Activated B cell treated with CpG ODN at 0.5 μM for 24 hours (primary cell): ENCODE data around the gene TCF4. TPM values are rescaled to one million over a fixed set of nuclear protein-coding genes. Genes with fewer than 3 reads are reported as not detected.

Source experiments
- ATAC-seq: fragments of 200-7000 bp; cut with Tn5 transposase; one replicate; pipeline ENCODE4 v1.10.0; 2021; ENCODE audit warnings: low read depth, mild to moderate bottlenecking, moderate library complexity
- CTCF ChIA-PET: fragments of 350-600 bp; sonication (Branson Sonifier 250); formaldehyde crosslinking; loops from one replicate; lab custom pipeline; 2021; ENCODE audit warnings: antibody characterized with exemption; lab: Charles Lee
- POLR2A ChIA-PET: fragments of 350-600 bp; sonication (Branson Sonifier 250); formaldehyde crosslinking; loops from one replicate; lab custom pipeline; 2021; ENCODE audit warnings: antibody characterized with exemption; lab: Charles Lee
- DNase-seq: peaks from one replicate; pipeline ENCODE4 v3.0.0; 2022
- H3K27ac Mint-ChIP-seq: one replicate; pipeline ENCODE4 v1.8.0; 2020; ENCODE audit warnings: mixed read lengths
- H3K27me3 Mint-ChIP-seq: one replicate; pipeline ENCODE4 v1.8.0; 2021; ENCODE audit warnings: mixed read lengths
- H3K36me3 Mint-ChIP-seq: one replicate; pipeline ENCODE4 v1.8.0; 2021; ENCODE audit warnings: low read depth, mixed read lengths
- H3K4me1 Mint-ChIP-seq: one replicate; pipeline ENCODE4 v1.8.0; 2021; ENCODE audit warnings: mixed read lengths
- H3K4me3 Mint-ChIP-seq: one replicate; pipeline ENCODE4 v1.8.0; 2020; ENCODE audit warnings: mild to moderate bottlenecking, mixed read lengths
- H3K9me3 Mint-ChIP-seq: one replicate; pipeline ENCODE4 v1.8.0; 2020; ENCODE audit warnings: mixed read lengths
- intact Hi-C: fragments of 100-400 bp; cut with micrococcal nuclease; formaldehyde crosslinking; loops from one replicate; pipeline ENCODE4 v1.15.1; 2024
- total RNA-seq: library from RNA; stranded (reverse); gene quantifications from 2 replicates; pipeline ENCODE4 v1.2.3, GENCODE V29; 2022
- TF ChIP-seq, protein P1 (sequence below): fragments of 200-600 bp; IDR thresholded peaks from one replicate; pipeline ENCODE4 v1.8.0; 2022; ENCODE audit warnings: antibody characterized with exemption, mild to moderate bottlenecking

Gene TCF4
- total RNA-seq, 1 donor from 2014 or later: 270 TPM

GRCh38 chr18:55447672-55448018, 140.3 kb downstream of the TCF4 start:
- H3K27me3 Mint-ChIP-seq: no peaks in the 10 kb centered on the region
- DNase-seq: no peak
- H3K27ac Mint-ChIP-seq: peak overlapping the region; percentile 21
- peaks cover 3% of the 10 kb centered on the region for H3K9me3 Mint-ChIP-seq
- H3K36me3 Mint-ChIP-seq: no peaks in the 10 kb centered on the region
- H3K4me1 Mint-ChIP-seq: peaks cover 30% of the 10 kb centered on the region
- no peak for ATAC-seq
- H3K4me3 Mint-ChIP-seq: no peak overlapping the region
- ChIA-PET CTCF (interaction anchor here (0.7 kb wide), 1 partner anchor 25 kb away, joined by 3 read pairs; no protein-coding TSS in a partner anchor), POLR2A (no interaction called here)
- intact Hi-C loops: loop anchor here (1.0 kb wide), 1 partner anchor 8 kb away; no protein-coding TSS in a partner anchor
- TF ChIP-seq, protein P1, sequence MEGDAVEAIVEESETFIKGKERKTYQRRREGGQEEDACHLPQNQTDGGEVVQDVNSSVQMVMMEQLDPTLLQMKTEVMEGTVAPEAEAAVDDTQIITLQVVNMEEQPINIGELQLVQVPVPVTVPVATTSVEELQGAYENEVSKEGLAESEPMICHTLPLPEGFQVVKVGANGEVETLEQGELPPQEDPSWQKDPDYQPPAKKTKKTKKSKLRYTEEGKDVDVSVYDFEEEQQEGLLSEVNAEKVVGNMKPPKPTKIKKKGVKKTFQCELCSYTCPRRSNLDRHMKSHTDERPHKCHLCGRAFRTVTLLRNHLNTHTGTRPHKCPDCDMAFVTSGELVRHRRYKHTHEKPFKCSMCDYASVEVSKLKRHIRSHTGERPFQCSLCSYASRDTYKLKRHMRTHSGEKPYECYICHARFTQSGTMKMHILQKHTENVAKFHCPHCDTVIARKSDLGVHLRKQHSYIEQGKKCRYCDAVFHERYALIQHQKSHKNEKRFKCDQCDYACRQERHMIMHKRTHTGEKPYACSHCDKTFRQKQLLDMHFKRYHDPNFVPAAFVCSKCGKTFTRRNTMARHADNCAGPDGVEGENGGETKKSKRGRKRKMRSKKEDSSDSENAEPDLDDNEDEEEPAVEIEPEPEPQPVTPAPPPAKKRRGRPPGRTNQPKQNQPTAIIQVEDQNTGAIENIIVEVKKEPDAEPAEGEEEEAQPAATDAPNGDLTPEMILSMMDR: no peak

GRCh38 chr18:55446996-55447671, 140.9 kb downstream of the TCF4 start:
- Mint-ChIP-seq H3K9me3 (peaks cover 3% of the 10 kb centered on the region), H3K27me3 (no peaks in the 10 kb centered on the region), H3K4me3 (no peak overlapping the region), H3K27ac (peak overlapping the region; percentile 21), H3K36me3 (no peaks in the 10 kb centered on the region), H3K4me1 (peaks cover 33% of the 10 kb centered on the region)
- intact Hi-C loops: loop anchor here (1.0 kb wide), 1 partner anchor 8 kb away; no protein-coding TSS in a partner anchor
- no peak for DNase-seq
- ChIA-PET POLR2A (interaction anchor here (0.6 to 0.7 kb wide), 2 partner anchors 25 to 61 kb away, joined by 3 to 5 read pairs; no protein-coding TSS in a partner anchor), CTCF (interaction anchor here (0.7 kb wide), 1 partner anchor 24 kb away, joined by 3 read pairs; no protein-coding TSS in a partner anchor)
- ATAC-seq: no peak
- TF ChIP-seq, protein P1: no peak

- Mint-ChIP-seq H3K9me3 (peaks cover 3% of the 10 kb centered on the region), H3K27ac (no peak overlapping the region), H3K27me3 (no peaks in the 10 kb centered on the region), H3K36me3 (no peaks in the 10 kb centered on the region), H3K4me1 (peaks cover 54% of the 10 kb centered on the region), H3K4me3 (no peak overlapping the region)
- ChIA-PET POLR2A (no interaction called here), CTCF (no interaction called here)
- intact Hi-C loops: no loop called here
- TF ChIP-seq, protein P1: no peak
- ATAC-seq: no peak
- DNase-seq: no peak
Observed at GRCh38 chr18:55444536-55444935, 143.5 kb downstream of the TCF4 start.

DNA sequence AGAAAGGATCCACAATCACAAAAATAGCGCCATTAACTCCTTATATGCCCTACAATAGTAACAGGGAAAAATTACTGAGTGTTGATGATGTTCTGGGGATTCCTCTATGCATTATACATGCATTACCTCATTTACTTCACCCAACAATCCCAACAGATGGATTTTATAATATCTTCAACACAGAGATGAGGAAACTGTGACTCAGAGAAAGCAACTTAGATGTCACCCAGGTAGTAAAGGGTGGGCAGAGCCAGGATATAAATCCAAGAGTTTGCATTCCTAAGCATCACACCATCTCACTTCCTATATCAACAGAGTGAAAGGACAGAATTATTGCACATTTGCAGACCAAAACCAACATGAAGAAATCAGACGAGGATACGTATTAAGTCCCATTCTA, 144.2 kb downstream of the TCF4 start:
- Mint-ChIP-seq H3K27ac (no peak overlapping the region), H3K27me3 (no peaks in the 10 kb centered on the region), H3K36me3 (no peaks in the 10 kb centered on the region), H3K4me1 (peaks cover 61% of the 10 kb centered on the region), H3K4me3 (no peak overlapping the region), H3K9me3 (peaks cover 3% of the 10 kb centered on the region)
- TF ChIP-seq, protein P1: no peak
- CTCF ChIA-PET: no interaction called here
- POLR2A ChIA-PET: no interaction called here
- no peak for DNase-seq
- intact Hi-C loops: no loop called here
- ATAC-seq: no peak

GRCh38 chr18:55442561-55442960, 145.4 kb downstream of the TCF4 start:
- intact Hi-C loops: no loop called here
- Mint-ChIP-seq H3K27ac (no peak overlapping the region), H3K4me3 (no peak overlapping the region), H3K9me3 (peaks cover 3% of the 10 kb centered on the region), H3K27me3 (peaks cover 2% of the 10 kb centered on the region), H3K4me1 (peaks cover 57% of the 10 kb centered on the region), H3K36me3 (no peaks in the 10 kb centered on the region)
- no peak for DNase-seq
- POLR2A ChIA-PET: no interaction called here
- TF ChIP-seq, protein P1: no peak
- no peak for ATAC-seq
- CTCF ChIA-PET: no interaction called here
